Stimulated activated CD4-positive, alpha-beta T cell treated with anti-CD3 and anti-CD28 coated beads, TNF-alpha, amount 100 ng/mL, for 1 hour (primary cell): ENCODE results near the gene GPR137C.

Source experiments
- DNase-seq, 3 donors: peaks; one replicate each; pipeline ENCODE4 v3.0.0-alpha.2; 2020; ENCODE audit warnings: low read depth in 3 of 3, low spot score in 1 of 3

Gene GPR137C, protein sequence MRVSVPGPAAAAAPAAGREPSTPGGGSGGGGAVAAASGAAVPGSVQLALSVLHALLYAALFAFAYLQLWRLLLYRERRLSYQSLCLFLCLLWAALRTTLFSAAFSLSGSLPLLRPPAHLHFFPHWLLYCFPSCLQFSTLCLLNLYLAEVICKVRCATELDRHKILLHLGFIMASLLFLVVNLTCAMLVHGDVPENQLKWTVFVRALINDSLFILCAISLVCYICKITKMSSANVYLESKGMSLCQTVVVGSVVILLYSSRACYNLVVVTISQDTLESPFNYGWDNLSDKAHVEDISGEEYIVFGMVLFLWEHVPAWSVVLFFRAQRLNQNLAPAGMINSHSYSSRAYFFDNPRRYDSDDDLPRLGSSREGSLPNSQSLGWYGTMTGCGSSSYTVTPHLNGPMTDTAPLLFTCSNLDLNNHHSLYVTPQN

DNA sequence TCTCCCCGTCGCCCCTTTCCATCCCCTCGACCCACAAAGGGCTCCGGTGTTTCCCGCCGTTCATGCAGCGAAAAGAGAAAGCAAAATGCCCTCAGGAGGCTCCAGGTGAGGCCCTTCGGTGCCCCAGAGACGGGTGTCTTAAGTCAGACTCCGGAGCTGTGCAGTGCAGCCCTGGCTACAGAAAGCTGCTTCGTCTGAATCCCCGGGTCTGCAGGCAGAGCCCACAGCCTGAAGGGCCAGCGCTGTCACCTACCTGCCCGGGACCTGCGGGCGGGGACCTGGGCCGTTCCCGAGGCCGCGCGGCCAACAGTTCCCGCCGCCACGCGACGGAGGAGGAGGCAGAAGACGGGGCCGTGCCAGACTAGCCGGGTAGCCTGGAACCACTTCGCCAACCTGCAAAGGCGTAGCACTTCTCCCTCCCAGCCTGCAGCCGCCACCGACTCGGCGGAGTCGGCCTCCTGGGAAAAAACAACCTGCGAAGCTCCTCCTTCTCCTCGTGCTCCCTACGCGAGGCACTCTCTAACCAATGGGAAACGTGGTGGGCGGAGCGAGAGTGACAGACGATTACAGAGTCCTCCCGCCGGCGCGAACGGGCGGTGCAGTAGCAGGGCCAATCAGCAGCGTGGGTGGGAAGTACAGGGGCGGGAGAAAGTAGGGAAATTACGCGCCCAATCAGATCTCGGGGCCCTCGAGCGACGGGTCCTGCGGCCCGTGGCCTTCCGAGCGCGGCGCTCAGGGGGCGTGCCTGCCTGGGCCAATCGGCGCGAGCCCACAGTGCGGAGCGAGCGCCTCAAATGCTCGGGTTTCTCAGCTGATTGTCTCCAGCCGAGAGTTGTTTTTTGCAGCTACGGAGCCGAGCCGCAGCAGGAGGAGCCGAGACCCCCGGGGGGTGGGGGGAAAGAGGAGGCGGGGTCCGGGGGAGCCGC, at the start of gene GPR137C, which contains the start of gene TXNDC16:
TSS of gene GPR137C (plus strand) at position 774 of the 926 bp plus-strand sequence. CDS start 312 bp downstream, outside the sequence.
TSS of gene TXNDC16 (minus strand) at position 443 of the 926 bp plus-strand sequence. CDS start 8,948 bp downstream, outside the sequence.
- peak; percentile 94 to 97 (median 96) for DNase-seq

DNA sequence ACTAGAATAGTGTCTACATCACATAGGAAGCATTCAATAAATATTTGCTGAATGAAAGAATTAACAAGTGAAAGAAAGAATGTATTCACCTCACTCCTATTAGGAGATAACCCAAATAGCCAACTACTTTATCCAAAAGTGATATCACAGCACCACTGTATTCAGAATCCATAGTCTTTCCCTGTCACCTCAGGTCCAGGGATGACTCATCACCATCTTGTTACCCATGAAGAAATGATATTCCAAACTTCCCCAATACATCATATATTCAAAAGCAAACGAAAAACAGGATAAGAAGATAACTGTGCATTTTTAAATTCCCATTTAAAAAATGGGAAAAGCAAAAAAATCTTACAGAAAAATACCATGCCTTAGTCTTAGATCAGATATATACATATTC, 39.4 kb upstream of the GPR137C start:
- no peak for DNase-seq

DNA sequence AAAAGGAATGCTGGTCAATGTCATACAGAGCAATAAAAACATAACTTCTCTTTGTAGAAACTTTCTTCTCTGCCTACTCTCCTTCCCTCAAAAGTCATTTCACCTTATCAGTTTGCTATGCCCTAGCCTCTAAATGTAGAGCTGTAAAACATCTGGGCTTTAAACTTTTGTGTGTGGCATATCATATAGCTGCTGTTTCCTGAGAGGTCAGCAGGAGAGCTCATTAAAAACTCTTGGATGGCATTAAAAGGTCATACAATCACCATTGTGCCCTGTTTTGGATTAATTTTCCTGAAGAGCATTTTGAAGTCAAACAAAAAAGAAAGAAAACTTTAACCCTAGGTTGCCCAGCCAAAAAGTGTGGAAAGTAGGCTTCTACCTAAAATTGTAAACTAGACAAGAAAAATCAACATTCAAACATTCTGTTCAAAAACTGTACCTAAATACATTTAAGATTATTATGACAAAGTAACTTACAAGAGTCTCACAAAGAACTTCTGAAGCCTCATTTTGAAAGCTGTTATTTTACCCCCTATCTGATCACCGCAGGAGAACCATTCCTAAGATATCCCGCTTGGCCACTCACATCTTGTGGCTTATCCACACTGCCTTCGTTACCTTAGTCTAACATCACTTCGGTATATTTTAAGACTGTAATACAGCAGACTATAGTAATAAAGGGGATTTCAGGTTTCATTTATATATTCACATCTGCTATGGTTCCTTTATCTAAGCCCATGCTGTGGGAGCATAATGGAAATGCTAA, 38.4 kb upstream of the GPR137C start:
- DNase-seq = no peak

DNA sequence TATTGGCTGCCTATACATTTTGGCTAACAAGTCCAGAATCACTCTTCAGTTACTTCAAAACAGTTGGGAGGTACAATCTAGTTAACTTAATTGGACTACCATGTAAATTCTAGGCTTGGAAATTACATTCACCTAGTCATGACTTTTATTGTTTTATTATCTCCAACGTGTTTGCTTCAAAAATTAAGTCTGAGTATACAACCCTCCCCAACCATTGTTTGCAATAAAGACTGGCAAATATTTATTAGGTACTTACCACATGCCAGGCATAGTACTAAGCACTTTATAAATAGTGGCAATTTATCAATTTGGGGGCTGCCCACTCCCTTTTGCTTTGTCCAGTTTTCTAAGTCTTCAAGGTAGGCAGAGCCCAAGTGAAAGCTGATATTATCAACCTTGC, 30.6 kb upstream of the GPR137C start:
- DNase-seq = no peak

DNA sequence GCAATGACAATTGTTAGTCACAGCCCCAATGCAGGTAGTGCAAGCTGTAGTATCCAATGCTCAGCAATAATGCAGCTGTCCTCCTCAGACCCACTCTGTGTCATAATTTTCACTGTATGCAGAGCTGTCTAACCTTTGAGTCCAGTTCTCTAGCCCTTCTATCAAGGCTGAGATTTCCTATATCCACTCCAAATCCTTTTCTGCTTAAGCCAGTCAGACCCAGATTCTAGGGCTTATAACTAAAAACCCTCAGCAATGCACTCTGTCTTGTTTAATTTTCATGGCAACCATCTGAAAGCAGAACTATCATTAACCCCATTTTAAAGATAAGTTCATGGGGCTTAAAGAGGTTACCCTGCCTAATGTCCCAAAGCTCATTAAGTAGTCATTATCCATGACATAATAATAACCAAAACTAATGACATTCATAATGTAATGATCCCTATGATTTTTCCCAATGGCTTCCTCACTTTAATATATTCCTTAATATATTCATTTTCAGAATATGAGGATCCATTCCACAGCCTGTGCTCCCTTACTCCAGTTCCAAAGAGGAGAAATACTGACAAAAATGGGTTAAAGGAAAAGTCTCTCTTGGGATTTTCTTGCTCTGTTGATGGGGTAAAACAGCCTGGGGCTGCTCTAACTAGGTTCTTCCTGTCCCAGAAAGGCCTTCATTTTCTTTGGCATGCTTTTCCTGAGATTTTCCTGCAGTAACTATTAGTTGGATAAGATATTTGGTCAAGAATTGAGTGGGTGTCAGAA, 29.9 kb upstream of the GPR137C start:
- no peak for DNase-seq

DNA sequence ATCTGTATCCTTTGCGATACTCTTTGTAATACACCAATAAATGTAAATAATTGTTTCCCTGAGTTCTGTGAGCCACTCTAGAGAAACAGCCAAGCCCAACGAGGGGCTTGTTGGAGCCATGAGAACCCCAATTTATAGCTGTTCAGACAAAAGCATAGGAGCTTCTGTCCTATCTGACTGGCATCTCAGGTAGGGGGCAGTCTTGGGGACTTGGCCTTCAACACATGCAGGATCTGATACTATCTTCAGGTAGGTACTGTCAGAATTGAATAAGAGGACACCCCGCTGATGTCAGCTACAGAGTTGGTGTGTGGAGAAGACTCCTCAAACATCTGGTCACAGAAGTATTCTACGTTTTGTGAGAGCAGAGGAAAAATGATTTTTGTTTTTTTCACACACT, 25.6 kb upstream of the GPR137C start:
- DNase-seq = no peak

DNA sequence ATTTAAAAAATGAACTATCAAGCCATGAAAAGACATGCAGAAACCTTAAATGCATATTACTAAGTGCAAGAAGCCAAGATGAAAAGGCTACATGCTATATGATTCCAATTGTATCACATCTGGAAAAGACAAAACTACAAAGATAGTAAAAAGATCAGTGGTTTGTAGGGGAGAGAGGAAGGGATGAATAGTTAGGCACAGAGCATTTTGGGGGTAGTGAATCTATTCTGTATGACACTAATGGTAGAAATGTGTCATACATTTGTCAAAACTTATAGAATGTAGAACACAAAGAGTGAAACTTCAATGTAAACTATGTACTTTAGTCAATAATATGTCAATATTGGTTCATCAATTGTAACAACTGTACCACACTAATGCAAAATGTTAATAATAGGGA, 21.2 kb upstream of the GPR137C start:
- DNase-seq = no peak

DNA sequence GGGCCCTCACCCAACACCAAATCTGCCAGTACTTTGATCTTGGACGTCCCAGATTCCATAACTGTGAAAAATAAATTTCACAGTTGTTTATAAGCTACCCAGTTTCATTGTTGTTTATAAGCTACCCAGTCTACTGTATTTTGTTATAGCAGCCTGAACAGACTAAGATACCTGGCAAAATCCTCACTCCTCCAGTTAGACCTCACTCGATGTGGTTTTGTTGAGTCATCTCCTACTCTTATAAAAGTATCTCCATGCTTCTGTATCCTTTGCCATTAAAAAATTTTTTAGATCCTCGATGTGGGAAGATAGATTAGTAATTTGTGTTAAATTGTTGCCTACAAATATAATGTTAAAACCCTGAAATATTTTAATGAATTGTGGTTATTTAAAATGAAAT, 16.4 kb upstream of the GPR137C start:
- no peak for DNase-seq

DNA sequence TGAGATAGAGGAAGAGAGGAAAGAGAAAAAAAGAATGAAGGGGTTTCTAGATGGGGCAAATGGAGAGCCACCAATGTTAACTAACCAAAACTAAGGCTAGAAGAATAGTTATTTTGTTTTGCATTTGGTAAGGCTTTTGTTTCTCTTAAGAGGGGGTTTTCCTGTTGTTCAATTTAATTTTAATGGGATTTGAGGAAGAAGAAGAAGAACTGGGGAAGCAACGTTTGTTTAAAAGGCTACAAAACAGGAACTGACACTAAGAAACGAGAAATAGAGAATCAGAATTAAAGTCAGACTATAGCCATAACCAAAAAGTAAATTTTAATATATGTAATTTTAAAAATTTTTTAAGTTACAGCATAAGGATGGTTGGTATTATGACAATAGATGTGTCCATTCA, 14.0 kb upstream of the GPR137C start:
- no peak for DNase-seq

DNA sequence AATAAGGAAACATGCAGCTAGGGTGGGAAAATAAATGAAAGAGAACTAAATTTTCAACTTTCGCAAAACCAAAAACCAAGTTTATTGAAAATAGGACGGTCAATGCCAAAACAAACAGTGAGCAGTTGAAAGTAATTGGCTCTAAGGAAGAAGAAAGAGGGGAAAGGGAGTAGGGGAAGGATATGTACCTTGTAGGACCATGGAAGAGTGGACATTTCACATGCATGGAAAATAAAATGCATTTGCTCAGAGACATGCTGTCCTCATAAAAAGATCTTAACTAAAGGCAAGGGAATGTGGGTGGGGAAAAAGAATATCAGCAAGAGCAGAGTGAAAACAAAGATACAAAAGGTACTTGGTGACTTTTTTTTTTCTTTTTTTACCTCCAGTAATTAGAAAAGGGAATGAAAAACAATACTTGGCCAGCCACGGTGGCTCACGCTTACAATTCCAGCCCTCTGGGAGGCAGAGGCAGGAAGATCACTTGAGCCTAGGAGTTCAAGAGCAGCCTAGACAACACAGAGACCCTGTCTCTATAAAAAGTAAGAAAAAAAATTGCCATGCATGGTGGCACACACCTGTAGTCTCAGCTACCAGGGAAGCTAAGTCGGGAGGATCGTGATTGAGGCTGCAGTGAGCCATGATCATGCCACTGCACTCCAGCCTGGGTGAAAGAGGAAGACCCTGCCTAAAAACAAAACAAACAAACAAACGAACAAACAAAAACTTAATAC, 6.9 kb upstream of the GPR137C start:
- DNase-seq = no peak

DNA sequence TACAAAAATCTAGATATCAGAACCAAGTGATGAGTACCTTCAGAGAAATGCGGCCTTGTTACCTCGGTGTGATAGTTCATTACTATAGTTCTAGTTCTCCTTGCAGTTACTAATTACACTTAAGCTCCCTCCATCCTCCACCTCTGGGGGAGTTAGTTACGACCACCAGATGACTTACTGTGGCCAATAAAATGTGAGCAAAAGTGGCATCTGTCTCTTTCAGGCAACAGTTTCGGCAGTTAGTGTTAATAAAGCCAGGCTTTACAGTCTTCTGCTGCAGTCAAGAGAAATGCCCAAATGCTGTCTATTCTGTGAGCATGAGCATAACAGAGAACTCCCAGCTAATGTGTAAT, 6.3 kb upstream of the GPR137C start:
- DNase-seq = no peak

DNA sequence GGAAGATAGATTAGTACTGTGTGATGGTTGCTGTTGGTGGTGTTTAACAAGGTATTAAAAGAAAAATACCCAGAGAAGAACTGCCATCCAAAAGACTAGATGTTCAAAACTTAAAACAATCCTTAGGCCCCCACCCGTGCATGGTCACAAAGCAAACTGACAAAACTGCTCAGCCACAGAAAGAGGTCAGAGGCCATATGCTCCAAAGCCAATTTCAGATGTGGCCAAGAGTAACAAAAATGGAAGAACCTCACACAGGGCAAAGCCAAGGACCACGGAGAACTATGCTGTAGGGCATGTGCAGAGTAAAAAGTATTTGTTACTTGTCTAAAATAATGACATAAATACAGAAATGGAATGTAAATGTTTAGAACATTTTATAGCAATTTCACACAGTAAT, 5.6 kb upstream of the GPR137C start:
- no peak for DNase-seq

DNA sequence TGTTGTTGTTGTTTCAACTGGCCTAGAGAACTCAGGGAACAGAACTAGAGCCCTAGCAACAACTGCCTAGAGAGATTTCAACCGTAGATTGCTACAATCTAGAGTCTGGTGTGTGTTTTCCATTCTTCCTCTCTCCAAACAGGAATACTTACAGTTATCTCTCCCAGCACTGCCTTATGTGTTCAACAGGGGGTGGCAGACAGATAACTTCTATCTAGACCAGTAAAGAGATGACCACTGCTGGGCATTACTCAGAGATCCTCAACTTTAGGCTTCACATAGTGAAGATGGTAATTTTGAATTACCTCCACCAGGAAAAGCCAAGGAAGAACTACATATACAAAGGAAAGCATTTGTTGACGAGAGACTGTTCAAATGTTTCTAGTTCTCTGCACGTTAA, 5.1 kb upstream of the GPR137C start:
- no peak for DNase-seq

DNA sequence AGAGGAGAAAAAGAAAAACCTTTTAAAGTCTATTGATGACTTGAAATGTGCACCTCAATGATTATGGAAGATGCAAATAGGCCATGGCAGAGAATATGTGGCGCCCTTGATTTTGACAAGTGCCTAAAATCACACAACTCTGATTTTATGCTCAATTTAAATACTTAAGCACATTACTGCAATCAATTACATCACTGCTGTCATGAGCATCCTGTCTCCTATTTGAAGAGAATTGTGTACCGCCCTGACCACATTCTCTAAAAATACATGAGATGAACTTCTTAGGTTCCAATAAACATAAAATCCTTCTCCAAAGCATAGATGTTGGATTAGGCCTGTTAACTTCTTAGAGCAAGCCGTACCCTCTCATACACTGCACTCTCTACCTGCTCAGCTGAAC, 2.0 kb upstream of the GPR137C start:
- no peak for DNase-seq

DNA sequence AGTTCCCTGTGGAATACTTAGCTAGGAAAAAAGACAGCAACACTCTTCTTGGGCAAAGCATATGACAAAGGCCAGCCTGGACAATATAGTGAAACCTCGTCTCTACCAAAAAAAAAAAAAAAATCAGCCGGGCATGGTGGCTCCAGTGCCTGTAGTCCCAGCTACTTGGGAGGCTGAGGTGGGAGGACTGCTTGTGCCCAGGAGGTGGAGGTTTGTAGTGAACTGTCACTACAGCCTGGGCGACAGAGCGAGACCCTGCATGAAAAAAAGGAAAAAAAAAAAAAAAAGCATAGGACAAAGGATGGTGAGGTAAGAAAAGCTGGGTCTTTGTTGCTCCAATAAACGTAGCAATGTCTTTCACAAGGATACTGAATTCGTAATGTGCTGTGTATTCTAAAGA, 1.4 kb upstream of the GPR137C start:
- no peak for DNase-seq

DNA sequence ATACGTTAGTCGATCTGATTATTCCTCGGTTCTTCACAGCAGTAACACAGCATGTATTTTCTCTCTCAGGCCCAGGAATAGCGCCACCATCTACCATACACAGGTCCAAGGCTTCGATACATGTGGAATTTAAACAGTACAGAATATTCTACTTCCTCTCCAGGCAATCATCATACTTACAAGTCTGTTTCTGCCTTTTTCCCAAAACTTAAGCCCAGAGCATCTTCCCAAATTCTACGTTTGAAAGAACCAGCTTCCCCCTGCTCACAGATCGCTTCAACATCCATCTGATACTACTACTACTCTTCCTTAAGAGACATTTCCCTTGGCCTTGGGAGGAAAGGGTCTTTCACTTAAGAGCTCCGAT, 957 bp upstream of the GPR137C start:
- DNase-seq = no peak

DNA sequence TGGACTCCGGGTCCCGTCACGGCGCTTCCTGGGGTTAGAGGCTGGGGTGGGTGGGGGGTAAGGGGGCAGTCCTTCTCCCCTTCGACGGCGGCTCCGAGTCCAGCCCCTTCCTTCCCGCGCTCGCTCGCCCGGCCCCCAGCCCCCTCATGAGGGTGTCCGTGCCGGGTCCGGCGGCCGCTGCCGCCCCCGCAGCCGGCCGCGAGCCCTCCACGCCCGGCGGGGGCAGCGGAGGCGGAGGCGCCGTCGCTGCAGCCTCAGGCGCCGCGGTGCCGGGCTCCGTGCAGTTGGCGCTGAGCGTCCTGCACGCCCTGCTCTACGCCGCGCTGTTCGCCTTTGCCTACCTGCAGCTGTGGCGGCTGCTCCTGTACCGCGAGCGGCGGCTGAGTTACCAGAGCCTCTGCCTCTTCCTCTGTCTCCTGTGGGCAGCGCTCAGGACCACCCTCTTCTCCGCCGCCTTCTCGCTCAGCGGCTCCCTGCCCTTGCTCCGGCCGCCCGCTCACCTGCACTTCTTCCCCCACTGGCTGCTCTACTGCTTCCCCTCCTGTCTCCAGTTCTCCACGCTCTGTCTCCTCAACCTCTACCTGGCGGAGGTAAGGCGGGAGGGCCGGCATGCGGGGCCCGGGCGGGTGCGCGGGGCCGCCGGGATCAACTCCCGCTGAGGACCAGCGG, 500 bp downstream of the GPR137C start:
- DNase-seq = peak in 2 of 3 donors; percentile 4 to 9

DNA sequence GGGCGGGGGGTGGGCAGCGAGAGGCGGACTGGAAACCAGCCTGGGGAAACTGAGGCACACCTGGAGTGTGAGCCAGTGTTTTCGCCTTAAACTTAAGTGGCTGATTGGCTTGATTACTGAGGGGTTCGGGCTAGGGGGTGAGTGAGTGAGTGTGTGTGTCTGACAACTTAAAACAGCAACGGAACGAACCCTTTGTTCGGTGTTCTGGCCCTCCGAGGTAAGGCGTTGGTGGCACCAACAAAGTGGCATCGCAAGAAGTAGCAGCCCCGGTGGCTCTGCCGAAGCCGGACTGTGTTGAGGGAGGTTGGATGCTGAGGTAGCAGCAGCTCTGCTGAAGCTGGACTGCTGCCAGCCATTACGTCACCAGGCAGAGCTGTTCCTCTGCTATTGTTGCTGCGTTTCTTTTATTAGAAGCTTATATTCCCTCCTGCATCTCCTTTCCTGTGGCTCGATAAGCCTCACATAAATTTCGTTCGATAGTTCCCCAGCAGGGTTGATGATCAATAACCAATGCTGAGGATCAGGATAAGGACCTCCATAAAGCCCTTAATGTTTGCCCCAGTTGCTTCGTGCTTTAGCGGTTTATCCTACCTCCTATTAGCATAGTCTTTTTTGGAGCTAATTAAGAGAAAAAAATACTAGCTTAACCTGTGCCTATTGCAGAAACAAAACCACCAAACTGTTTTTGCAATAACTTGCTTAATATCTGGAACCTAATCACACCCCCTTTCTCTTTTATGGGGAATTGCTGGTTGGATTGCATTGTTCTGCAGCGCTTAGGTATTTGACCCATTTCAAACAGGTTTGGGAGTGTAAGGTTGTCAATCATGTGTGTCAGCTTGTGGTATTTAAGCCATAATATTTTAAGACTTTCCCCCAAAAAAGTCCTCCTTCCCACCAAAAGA, 1.3 kb downstream of the GPR137C start:
- DNase-seq = peak; percentile 60 to 67 (median 65)
